ENCODE measurements around the gene GALNS. TPM values are rescaled to one million over a fixed set of nuclear protein-coding genes. Genes with fewer than 3 reads are reported as not detected.
A peak's percentile ranks its signal among the peaks of the same experiment; 100 is the strongest.
"Not testable (repeated sequence)": the region's sequence is repeated elsewhere in the genome, so short reads cannot be mapped to it uniquely, and the experiment has no call there.

The GALNS gene
- total RNA-seq, 1 donor from 2014 or later = 56.1 TPM

- not testable (repeated sequence) for DNase-seq (ENCODE audit: low spot score)
Observed at GRCh38 chr16:88889702-88890352, 33.1 kb upstream of the GALNS start.

GRCh38 chr16:88888461-88889387, 32.0 kb upstream of the GALNS start:
- DNase-seq (ENCODE audit: low spot score) = no peak

GRCh38 chr16:88888057-88888456, 31.3 kb upstream of the GALNS start:
- no peak for DNase-seq (ENCODE audit: low spot score)

GRCh38 chr16:88886845-88887521, 30.2 kb upstream of the GALNS start:
- peak; percentile 80 for DNase-seq (ENCODE audit: low spot score)

GRCh38 chr16:88886420-88886844, 29.7 kb upstream of the GALNS start:
- DNase-seq (ENCODE audit: low spot score) = no peak

GRCh38 chr16:88885693-88886280, 29.0 kb upstream of the GALNS start:
- DNase-seq (ENCODE audit: low spot score) = no peak

- no peak for DNase-seq (ENCODE audit: low spot score)
Observed at GRCh38 chr16:88884569-88885271, 28.0 kb upstream of the GALNS start.

- no peak for DNase-seq (ENCODE audit: low spot score)
Observed at GRCh38 chr16:88883946-88884345, 27.2 kb upstream of the GALNS start.

GRCh38 chr16:88883117-88883895, 26.6 kb upstream of the GALNS start:
- DNase-seq (ENCODE audit: low spot score) = no peak

GRCh38 chr16:88882358-88883030, 25.7 kb upstream of the GALNS start:
- DNase-seq (ENCODE audit: low spot score) = no peak

- no peak for DNase-seq (ENCODE audit: low spot score)
Observed at GRCh38 chr16:88881675-88882357, 25.1 kb upstream of the GALNS start.

GRCh38 chr16:88881007-88881615, 24.4 kb upstream of the GALNS start:
- DNase-seq (ENCODE audit: low spot score) = no peak

- no peak for DNase-seq (ENCODE audit: low spot score)
Observed at GRCh38 chr16:88880226-88881006, 23.7 kb upstream of the GALNS start.

- DNase-seq (ENCODE audit: low spot score) = no peak
Observed at GRCh38 chr16:88879788-88880055, 23.0 kb upstream of the GALNS start.

GRCh38 chr16:88878967-88879787, 22.4 kb upstream of the GALNS start:
- no peak for DNase-seq (ENCODE audit: low spot score)

GRCh38 chr16:88878356-88878755, 21.6 kb upstream of the GALNS start:
- DNase-seq (ENCODE audit: low spot score) = no peak

GRCh38 chr16:88877564-88878289, 21.0 kb upstream of the GALNS start:
- no peak for DNase-seq (ENCODE audit: low spot score)
